Peyer's patch (tissue), 4 donors: ENCODE measurements around the gene PRKCZ. TPM values are rescaled to one million over a fixed set of nuclear protein-coding genes. Genes with fewer than 3 reads are reported as not detected.

Source experiments
- DNase-seq, 3 donors: peaks; one replicate each; pipeline ENCODE4 v3.0.0-alpha.2; 2017 to 2019
- H3K27ac ChIP-seq, 4 donors: fragments of 200-600 bp; sonication (generic); one replicate each; pipeline ENCODE4 v1.5.1; 2016 to 2019
- H3K27me3 ChIP-seq, 2 donors: fragments of 200-600 bp; sonication (generic); one replicate each; pipeline ENCODE4 v1.5.1; 2019
- H3K36me3 ChIP-seq, 3 donors: fragments of 200-600 bp; sonication (generic); one replicate each; pipeline ENCODE4 v1.5.1; 2016 to 2019
- H3K4me1 ChIP-seq, 4 donors: fragments of 200-600 bp; sonication (generic); one replicate each; pipeline ENCODE4 v1.5.1; 2016 to 2019
- H3K4me3 ChIP-seq, 4 donors: fragments of 200-600 bp; sonication (generic); 1 replicate in 3 of 4; 2 replicates in 1 of 4; pipeline ENCODE4 v1.5.1; 2016 to 2019; ENCODE audit warnings: mild to moderate bottlenecking in 1 of 4
- H3K9me3 ChIP-seq, 4 donors: fragments of 200-600 bp; sonication (generic); one replicate each; pipeline ENCODE4 v1.5.1; 2016 to 2019; ENCODE audit warnings: mild to moderate bottlenecking in 1 of 4
- POLR2A ChIP-seq, 2 donors: fragments of 450-650 bp; IDR thresholded peaks; one replicate each; pipeline ENCODE4 v1.5.1; 2017; ENCODE audit warnings: antibody characterized with exemption in 2 of 2, mild to moderate bottlenecking in 2 of 2, moderate library complexity in 2 of 2
- total RNA-seq, 4 donors: library from RNA; depleted of rRNA; stranded (reverse); fragments of >200 nt; gene quantifications; one replicate each; pipeline ENCODE4 v1.1.0, GENCODE V29; 2016
- TF ChIP-seq, protein P1 (sequence below), 6 experiments: fragments of 450-650 bp in 4 of 6; fragments of 200-600 bp in 2 of 6; sonication (generic) in 1 of 6; IDR thresholded peaks; one replicate each; pipeline ENCODE4 v1.5.1; 2017 to 2019; ENCODE audit warnings: antibody characterized with exemption in 6 of 6, mild to moderate bottlenecking in 3 of 6, moderate library complexity in 1 of 6

The PRKCZ gene
- total RNA-seq, 4 donors from 2014 or later = 51.2 to 105 (median 93.6) TPM

DNA sequence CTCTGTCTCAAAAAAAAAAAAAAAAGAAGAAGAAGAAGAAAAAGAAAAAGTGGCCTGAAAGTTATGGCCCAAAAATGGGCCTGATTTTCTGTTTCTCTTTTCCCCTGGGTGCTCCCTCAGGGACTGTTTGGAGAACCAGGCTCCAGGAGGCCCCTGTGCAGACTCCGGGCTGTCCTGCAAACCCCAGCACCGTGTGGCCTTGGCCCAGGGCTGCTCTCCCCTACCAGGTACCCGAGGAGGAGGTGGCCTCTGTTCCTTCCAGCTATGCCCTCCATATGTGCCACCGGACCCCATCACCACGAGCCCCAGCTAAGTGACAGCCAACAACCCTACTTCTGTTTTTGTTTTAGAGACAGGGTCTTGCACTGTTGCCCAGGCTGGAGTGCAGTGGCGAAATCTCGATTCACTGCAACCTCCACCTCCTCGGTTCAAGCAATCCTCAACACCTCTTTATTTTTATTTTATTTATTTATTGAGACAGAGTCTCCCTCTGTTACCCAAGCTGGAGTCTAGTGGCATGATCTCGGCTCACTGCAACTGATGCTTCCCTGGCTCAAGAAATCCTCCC, 151.9 kb downstream of the PRKCZ start:
- Histone ChIP-seq H3K4me3 (no peak overlapping the region), H3K9me3 (no peaks in the 10 kb centered on the region), H3K4me1 (peaks cover 0 to 41% (median 14%) of the 10 kb centered on the region in 4 donors), H3K36me3 (no peaks in the 10 kb centered on the region), H3K27me3 (no peaks in the 10 kb centered on the region), H3K27ac (no peak overlapping the region)
- TF ChIP-seq, protein P1, sequence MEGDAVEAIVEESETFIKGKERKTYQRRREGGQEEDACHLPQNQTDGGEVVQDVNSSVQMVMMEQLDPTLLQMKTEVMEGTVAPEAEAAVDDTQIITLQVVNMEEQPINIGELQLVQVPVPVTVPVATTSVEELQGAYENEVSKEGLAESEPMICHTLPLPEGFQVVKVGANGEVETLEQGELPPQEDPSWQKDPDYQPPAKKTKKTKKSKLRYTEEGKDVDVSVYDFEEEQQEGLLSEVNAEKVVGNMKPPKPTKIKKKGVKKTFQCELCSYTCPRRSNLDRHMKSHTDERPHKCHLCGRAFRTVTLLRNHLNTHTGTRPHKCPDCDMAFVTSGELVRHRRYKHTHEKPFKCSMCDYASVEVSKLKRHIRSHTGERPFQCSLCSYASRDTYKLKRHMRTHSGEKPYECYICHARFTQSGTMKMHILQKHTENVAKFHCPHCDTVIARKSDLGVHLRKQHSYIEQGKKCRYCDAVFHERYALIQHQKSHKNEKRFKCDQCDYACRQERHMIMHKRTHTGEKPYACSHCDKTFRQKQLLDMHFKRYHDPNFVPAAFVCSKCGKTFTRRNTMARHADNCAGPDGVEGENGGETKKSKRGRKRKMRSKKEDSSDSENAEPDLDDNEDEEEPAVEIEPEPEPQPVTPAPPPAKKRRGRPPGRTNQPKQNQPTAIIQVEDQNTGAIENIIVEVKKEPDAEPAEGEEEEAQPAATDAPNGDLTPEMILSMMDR (IDR thresholded peaks at IDR 0.05) = no peak
- no peak for TF ChIP-seq POLR2A (IDR thresholded peaks at IDR 0.05)
- no peak for DNase-seq

DNA sequence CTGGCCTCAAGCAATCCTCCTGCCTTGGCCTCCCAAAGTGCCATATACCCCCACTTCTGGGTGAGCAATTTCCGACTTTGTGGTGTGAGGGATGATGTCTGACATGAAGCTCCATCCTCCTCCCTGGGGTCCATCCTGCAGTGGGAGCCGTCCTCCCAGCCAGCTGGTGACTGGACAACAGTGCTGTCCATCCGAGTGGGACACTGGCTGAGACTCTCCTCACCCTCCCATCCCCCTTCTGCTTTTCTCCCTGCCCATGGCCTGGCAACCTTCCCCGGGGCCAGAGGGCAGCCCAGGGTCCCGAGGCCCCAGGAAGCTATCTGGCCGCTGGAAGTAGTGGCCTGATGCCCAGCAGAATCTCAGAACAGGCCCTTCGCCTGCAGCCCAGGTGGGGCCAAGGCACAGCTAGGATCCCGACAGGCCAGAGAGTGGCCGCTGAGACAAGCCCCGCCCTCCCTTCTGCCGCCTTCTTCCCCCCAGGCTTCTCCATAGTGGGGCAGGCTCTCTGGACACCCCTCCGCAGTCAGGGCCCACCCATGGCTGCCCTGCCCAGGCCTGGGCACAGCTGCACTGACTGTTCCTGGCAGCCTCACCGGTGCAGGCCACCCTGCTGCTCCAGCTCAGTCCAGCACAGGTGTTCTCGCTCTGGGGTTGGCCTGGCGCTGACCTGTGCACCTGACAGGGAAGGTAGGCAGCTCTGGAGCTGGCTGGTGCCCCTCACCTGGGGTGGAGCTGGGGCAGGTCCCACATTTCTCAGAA, 152.8 kb downstream of the PRKCZ start:
- Histone ChIP-seq H3K4me1 (peaks cover under 1 to 43% (median 14%) of the 10 kb centered on the region in 4 donors), H3K27me3 (no peaks in the 10 kb centered on the region), H3K27ac (no peak overlapping the region), H3K36me3 (no peaks in the 10 kb centered on the region), H3K9me3 (no peaks in the 10 kb centered on the region), H3K4me3 (no peak overlapping the region)
- TF ChIP-seq POLR2A (IDR thresholded peaks at IDR 0.05) = no peak
- TF ChIP-seq, protein P1 (IDR thresholded peaks at IDR 0.05) = no peak
- no peak for DNase-seq

DNA sequence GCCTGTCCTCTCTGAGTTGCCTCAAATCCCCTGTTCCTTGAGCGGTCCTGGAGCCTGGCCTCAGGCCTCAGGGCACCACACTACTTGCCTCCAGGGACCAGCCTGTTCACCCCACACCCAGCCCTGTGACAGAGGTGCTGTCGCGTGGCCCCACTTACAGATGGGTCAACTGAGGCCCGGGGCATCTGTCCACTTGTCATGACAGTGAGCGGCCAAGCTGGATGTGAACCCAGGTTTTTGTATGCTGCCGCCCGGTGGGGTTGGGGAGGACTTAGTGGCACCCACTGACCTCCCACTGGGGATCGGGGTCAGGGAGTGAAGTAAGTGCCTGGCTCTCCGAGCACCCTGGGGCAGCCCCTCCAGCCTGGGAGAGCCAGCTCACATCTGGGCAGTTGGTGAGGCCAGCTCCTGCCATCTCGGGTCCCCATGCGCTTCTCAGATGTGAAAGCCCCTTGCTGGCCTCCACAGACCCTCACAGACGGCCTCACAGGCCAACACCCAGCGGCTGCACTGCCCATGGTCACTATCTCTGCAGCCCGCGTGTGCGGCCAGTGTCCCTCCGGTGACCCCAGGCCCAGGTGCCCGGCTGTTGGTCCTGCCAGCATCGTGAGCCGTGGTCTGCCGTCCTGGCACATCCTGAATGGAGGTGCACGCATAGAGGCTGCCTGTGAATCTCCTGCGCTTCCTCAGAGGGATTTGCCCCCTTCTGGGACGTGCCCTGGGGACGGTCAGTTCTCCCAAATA, 153.6 kb downstream of the PRKCZ start:
- H3K27me3 ChIP-seq = no peaks in the 10 kb centered on the region
- peak overlapping the region; percentile 63 to 90 (median 82) for H3K27ac ChIP-seq
- peaks cover 2 to 45% (median 14%) of the 10 kb centered on the region in 4 donors for H3K4me1 ChIP-seq
- peak overlapping the region in 3 of 4 donors; percentile 43 to 62 (median 46) for H3K4me3 ChIP-seq
- DNase-seq = no peak
- no peaks in the 10 kb centered on the region for H3K36me3 ChIP-seq
- no peak for TF ChIP-seq POLR2A (IDR thresholded peaks at IDR 0.05)
- TF ChIP-seq, protein P1 (IDR thresholded peaks at IDR 0.05) = no peak
- no peaks in the 10 kb centered on the region for H3K9me3 ChIP-seq

DNA sequence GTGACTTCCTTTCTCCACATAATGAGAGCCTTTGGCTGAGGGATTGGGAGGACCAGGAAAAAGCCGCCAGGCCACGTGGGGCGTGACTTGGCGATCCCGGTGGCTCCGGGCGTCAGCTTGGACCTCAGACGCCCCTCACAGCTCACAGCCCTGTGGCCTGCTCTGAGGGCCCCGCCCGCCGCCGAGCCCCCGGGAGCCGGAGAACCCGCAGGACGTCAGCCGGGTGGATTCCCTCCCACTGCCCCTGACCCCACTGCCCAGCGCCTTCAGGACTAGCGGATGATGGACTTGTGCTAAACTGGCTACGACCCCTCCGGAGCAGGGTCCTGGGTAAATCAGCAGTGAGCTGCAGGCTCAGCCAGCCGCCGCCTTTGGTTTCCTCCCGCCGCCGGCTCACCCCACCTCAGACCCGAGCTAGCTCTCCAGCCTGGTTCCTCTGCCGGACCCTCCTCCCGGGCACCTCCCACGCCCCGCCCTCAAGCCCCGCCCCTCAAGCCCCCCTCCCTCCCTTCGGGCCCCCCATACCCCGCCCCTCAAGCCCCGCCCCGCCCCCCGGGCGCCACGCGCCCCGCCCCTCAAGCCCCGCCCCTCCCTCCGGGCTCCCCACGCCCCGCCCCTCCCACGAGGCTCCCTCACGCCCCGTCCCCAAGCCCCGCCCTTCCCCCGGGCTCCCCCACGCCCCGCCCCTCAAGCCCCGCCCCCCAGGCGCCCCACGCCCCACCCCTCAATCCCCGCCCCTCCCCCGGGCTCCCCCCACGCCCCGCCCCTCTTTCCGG, 154.4 kb downstream of the PRKCZ start:
- Histone ChIP-seq H3K36me3 (no peaks in the 10 kb centered on the region), H3K4me3 (peak overlapping the region; percentile 13 to 62 (median 44)), H3K27ac (peak overlapping the region; percentile 63 to 90 (median 86)), H3K9me3 (no peaks in the 10 kb centered on the region), H3K27me3 (no peaks in the 10 kb centered on the region), H3K4me1 (peaks cover 2 to 43% (median 13%) of the 10 kb centered on the region in 4 donors)
- peak in 1 of 3 donors; percentile 89 for DNase-seq
- no peak for TF ChIP-seq POLR2A (IDR thresholded peaks at IDR 0.05)
- TF ChIP-seq, protein P1 (IDR thresholded peaks at IDR 0.05) = no peak
